GM23338 (cell line): Measurements from ENCODE around the gene AMBRA1. TPM values are rescaled to one million over a fixed set of nuclear protein-coding genes. Genes with fewer than 3 reads are reported as not detected.

Experiments used
- ATAC-seq: fragments of 200-7000 bp; cut with Tn5 transposase; 3 replicates; pipeline ENCODE4 v1.9.1; 2020
- DNase-seq: peaks from one replicate; pipeline ENCODE4 v3.0.0-alpha.2; 2015; ENCODE audit warnings: low spot score
- H2AFZ ChIP-seq: fragments of 200-600 bp; sonication (generic); 2 replicates; pipeline ENCODE4 v1.8.0; 2016; ENCODE audit warnings: antibody characterized with exemption, mild to moderate bottlenecking, moderate library complexity
- H3F3A ChIP-seq: fragments of 200-600 bp; sonication (generic); replicated peaks from 2 replicates; pipeline ENCODE4 v1.8.0; 2017; ENCODE audit warnings: antibody characterized with exemption, mixed run types, low read depth
- H3K27ac ChIP-seq: fragments of 200-600 bp; sonication (generic); 2 replicates; pipeline ENCODE4 v1.6.1; 2016; ENCODE audit warnings: low read depth
- H3K27me3 ChIP-seq: fragments of 200-600 bp; sonication (generic); 2 replicates; pipeline ENCODE4 v1.8.0; 2016; ENCODE audit warnings: mild to moderate bottlenecking, mixed run types, moderate library complexity; ENCODE audit not compliant: insufficient read depth
- H3K36me3 ChIP-seq: fragments of 200-600 bp; sonication (generic); 2 replicates; pipeline ENCODE4 v1.8.0; 2016; ENCODE audit warnings: mild to moderate bottlenecking; ENCODE audit not compliant: insufficient read depth
- H3K4me1 ChIP-seq: fragments of 200-600 bp; sonication (generic); 2 replicates; pipeline ENCODE4 v1.8.0; 2016; ENCODE audit warnings: mild to moderate bottlenecking, moderate library complexity; ENCODE audit not compliant: insufficient read depth
- H3K4me2 ChIP-seq: fragments of 200-600 bp; sonication (generic); 2 replicates; pipeline ENCODE4 v1.7.1; 2017; ENCODE audit warnings: mixed run types
- H3K4me3 ChIP-seq: fragments of 200-600 bp; sonication (generic); 2 replicates; pipeline ENCODE4 v1.6.1; 2016; ENCODE audit warnings: mixed run types
- H3K79me2 ChIP-seq: fragments of 200-600 bp; sonication (generic); replicated peaks from 2 replicates; pipeline ENCODE4 v1.8.0; 2017; ENCODE audit warnings: mild to moderate bottlenecking; ENCODE audit not compliant: insufficient read depth
- H3K9me2 ChIP-seq: fragments of 200-600 bp; sonication (generic); 2 replicates; pipeline ENCODE4 v1.8.0; 2017; ENCODE audit not compliant: insufficient read depth
- H4K20me1 ChIP-seq: fragments of 200-600 bp; sonication (generic); replicated peaks from 2 replicates; pipeline ENCODE4 v1.8.0; 2017; ENCODE audit warnings: mild to moderate bottlenecking; ENCODE audit not compliant: insufficient read depth
- H3K27ac Mint-ChIP-seq: 2 replicates; pipeline ENCODE4 v1.8.0; 2020; ENCODE audit warnings: inconsistent platforms, mild to moderate bottlenecking, moderate library complexity, mixed read lengths
- H3K27me3 Mint-ChIP-seq: 3 replicates; pipeline ENCODE4 v1.8.0; 2022; ENCODE audit warnings: low read depth, mild to moderate bottlenecking, moderate library complexity, mixed read lengths, inconsistent platforms; ENCODE audit not compliant: insufficient read depth, poor library complexity
- H3K36me3 Mint-ChIP-seq: 3 replicates; pipeline ENCODE4 v1.8.0; 2021; ENCODE audit warnings: low read depth, mild to moderate bottlenecking, inconsistent platforms, moderate library complexity, mixed read lengths
- H3K4me1 Mint-ChIP-seq: 3 replicates; pipeline ENCODE4 v1.8.0; 2020; ENCODE audit warnings: mild to moderate bottlenecking, inconsistent platforms, mixed read lengths
- H3K4me3 Mint-ChIP-seq: 3 replicates; pipeline ENCODE4 v1.8.0; 2021; ENCODE audit warnings: moderate library complexity, mild to moderate bottlenecking, inconsistent platforms, mixed read lengths
- H3K9me3 Mint-ChIP-seq: 3 replicates; pipeline ENCODE4 v1.8.0; 2020; ENCODE audit warnings: moderate library complexity, mild to moderate bottlenecking, inconsistent platforms, mixed read lengths
- CREB1 ChIP-seq: fragments of 250-450 bp; sonication (Bioruptor Pico); IDR thresholded peaks from 2 replicates; pipeline ENCODE4 v1.5.0; 2020; ENCODE audit warnings: low read depth, mild to moderate bottlenecking, moderate library complexity
- EZH2 ChIP-seq: fragments of 200-600 bp; sonication (generic); IDR thresholded peaks from one replicate; pipeline ENCODE4 v1.8.0; 2017; ENCODE audit warnings: antibody characterized with exemption, mild to moderate bottlenecking, low read depth; ENCODE audit not compliant: unreplicated experiment
- EZH2phosphoT487 ChIP-seq: fragments of 200-600 bp; sonication (generic); IDR thresholded peaks from one replicate; pipeline ENCODE4 v1.8.1; 2018; ENCODE audit warnings: antibody characterized with exemption; ENCODE audit not compliant: unreplicated experiment
- JUNB ChIP-seq: IDR thresholded peaks from one replicate; pipeline ENCODE4 v1.6.1; 2016; ENCODE audit warnings: antibody characterized with exemption; ENCODE audit not compliant: unreplicated experiment
- NANOG ChIP-seq: IDR thresholded peaks from 2 replicates; pipeline ENCODE4 v1.6.1; 2016; ENCODE audit warnings: antibody characterized with exemption, borderline replicate concordance
- POLR2AphosphoS5 ChIP-seq: IDR thresholded peaks from 2 replicates; pipeline ENCODE4 v1.6.1; 2016; ENCODE audit warnings: antibody characterized with exemption, low read depth
- REST ChIP-seq: IDR thresholded peaks from one replicate; pipeline ENCODE4 v1.6.1; 2018; ENCODE audit warnings: antibody characterized with exemption; ENCODE audit not compliant: unreplicated experiment
- STAT1 ChIP-seq: IDR thresholded peaks from one replicate; pipeline ENCODE4 v1.6.1; 2016; ENCODE audit warnings: antibody characterized with exemption; ENCODE audit not compliant: unreplicated experiment
- ZNF114 ChIP-seq: fragments of 250-450 bp; sonication (Bioruptor Pico); IDR thresholded peaks from 2 replicates; pipeline ENCODE4 v1.5.0; 2020; ENCODE audit warnings: mild to moderate bottlenecking, moderate library complexity
- ZNF331 ChIP-seq: fragments of 250-450 bp; sonication (Bioruptor Pico); IDR thresholded peaks from 2 replicates; pipeline ENCODE4 v1.5.0; 2020; ENCODE audit warnings: low read depth, mild to moderate bottlenecking, moderate library complexity
- polyA plus RNA-seq: library from polyadenylated mRNA; unstranded; fragments of >200 nt; fragmentation: Nextera tagmentation; extraction: Ambion mirVana; gene quantifications from 2 replicates; pipeline ENCODE4 v1.2.1, GENCODE V29; 2016
- total RNA-seq: library from RNA; depleted of rRNA; stranded (reverse); fragments of >200 nt; shearing (Covaris generic); gene quantifications from 2 replicates; pipeline ENCODE4 v1.2.3, GENCODE V29; 2014
- TF ChIP-seq, protein P1 (sequence below): fragments of 250-450 bp; sonication (Bioruptor Pico); IDR thresholded peaks from 2 replicates; pipeline ENCODE4 v1.5.0; 2020; ENCODE audit warnings: mild to moderate bottlenecking, moderate library complexity
- TF ChIP-seq, protein P2 (sequence below), 2 experiments: fragments of 200-600 bp in 1 of 2; sonication (generic) in 1 of 2; conservative IDR thresholded peaks; 2 replicates each; pipeline versions ENCODE4 v1.5.1 to v1.6.1; 2016 to 2017; ENCODE audit warnings: antibody characterized with exemption in 2 of 2, low read depth in 2 of 2, mild to moderate bottlenecking in 2 of 2, moderate library complexity in 1 of 2
- TF ChIP-seq, protein P3 (sequence below): IDR thresholded peaks from 2 replicates; pipeline ENCODE4 v1.6.1; 2016; ENCODE audit warnings: antibody characterized with exemption

AMBRA1 gene
- total and polyA plus RNA-seq, 2 experiments from 2014 or later: 8.3 to 34.8 TPM

DNA sequence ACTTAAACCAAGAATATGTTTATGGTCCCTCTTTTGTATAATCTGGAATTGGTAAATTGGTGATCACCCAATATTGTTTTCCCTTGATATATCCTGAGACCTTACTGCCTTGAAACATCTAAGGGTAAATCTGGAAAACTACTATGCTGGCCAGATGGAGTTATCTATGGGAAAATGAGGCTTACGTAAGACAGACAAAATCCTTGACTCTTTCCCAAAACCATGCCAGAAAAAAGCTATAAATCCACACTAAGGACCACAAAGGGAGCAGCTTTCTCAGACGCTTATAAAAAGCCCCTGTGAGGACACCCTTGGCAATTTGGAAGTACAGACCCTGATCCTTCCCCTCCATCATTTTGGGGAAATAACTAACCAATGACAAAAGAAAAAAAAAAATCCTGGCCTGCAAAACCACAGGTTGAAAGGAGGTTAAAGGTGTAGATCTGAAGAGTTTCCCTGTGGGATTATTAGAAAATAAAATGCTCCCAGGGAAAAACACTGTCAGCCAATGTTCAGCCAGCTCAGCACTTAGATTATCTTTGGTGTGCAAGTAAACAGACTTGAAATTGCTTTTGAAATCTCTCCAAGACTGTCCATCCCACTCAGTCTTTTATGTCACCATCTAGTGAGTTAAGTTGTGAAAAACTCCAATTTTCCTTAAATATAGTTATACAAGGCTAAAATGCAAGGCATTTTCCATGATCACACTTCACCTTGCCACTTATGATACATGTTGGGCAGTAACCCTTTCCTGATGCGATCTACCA lies 6.6 kb upstream of the AMBRA1 start:
- no peak overlapping the region for H3K4me3 ChIP-seq
- no peak overlapping the region for H3K27ac ChIP-seq
- no peak for DNase-seq
- no peaks in the 10 kb centered on the region for H3K9me3 Mint-ChIP-seq
- no peak overlapping the region for H3K4me2 ChIP-seq
- no peaks in the 10 kb centered on the region for H3K36me3 ChIP-seq
- H3F3A ChIP-seq: 0 out of 2 replicates have a peak, but pooled peaks cover 5% of the 10 kb centered on the region
- no peaks in the 10 kb centered on the region for H3K36me3 Mint-ChIP-seq
- H3K27ac Mint-ChIP-seq: no peak overlapping the region
- no peaks in the 10 kb centered on the region for H3K27me3 ChIP-seq
- H2AFZ ChIP-seq: no peak overlapping the region
- no peaks in the 10 kb centered on the region; the same call in 1 of the 2 replicates for H4K20me1 ChIP-seq
- peaks cover 5% of the 10 kb centered on the region for H3K27me3 Mint-ChIP-seq
- H3K4me1 ChIP-seq: no peaks in the 10 kb centered on the region
- no peak overlapping the region for H3K4me3 Mint-ChIP-seq
- no peaks in the 10 kb centered on the region for H3K79me2 ChIP-seq
- H3K4me1 Mint-ChIP-seq: no peaks in the 10 kb centered on the region
- TF ChIP-seq ZNF114 (no peak), ZNF331 (CRISPR knock-in tag) (no peak), POLR2AphosphoS5 (no peak), EZH2phosphoT487 (no peak), STAT1 (no peak), JUNB (no peak), CREB1 (CRISPR knock-in tag) (no peak), NANOG (no peak), EZH2 (no peak), REST (no peak)
- TF ChIP-seq, protein P1, sequence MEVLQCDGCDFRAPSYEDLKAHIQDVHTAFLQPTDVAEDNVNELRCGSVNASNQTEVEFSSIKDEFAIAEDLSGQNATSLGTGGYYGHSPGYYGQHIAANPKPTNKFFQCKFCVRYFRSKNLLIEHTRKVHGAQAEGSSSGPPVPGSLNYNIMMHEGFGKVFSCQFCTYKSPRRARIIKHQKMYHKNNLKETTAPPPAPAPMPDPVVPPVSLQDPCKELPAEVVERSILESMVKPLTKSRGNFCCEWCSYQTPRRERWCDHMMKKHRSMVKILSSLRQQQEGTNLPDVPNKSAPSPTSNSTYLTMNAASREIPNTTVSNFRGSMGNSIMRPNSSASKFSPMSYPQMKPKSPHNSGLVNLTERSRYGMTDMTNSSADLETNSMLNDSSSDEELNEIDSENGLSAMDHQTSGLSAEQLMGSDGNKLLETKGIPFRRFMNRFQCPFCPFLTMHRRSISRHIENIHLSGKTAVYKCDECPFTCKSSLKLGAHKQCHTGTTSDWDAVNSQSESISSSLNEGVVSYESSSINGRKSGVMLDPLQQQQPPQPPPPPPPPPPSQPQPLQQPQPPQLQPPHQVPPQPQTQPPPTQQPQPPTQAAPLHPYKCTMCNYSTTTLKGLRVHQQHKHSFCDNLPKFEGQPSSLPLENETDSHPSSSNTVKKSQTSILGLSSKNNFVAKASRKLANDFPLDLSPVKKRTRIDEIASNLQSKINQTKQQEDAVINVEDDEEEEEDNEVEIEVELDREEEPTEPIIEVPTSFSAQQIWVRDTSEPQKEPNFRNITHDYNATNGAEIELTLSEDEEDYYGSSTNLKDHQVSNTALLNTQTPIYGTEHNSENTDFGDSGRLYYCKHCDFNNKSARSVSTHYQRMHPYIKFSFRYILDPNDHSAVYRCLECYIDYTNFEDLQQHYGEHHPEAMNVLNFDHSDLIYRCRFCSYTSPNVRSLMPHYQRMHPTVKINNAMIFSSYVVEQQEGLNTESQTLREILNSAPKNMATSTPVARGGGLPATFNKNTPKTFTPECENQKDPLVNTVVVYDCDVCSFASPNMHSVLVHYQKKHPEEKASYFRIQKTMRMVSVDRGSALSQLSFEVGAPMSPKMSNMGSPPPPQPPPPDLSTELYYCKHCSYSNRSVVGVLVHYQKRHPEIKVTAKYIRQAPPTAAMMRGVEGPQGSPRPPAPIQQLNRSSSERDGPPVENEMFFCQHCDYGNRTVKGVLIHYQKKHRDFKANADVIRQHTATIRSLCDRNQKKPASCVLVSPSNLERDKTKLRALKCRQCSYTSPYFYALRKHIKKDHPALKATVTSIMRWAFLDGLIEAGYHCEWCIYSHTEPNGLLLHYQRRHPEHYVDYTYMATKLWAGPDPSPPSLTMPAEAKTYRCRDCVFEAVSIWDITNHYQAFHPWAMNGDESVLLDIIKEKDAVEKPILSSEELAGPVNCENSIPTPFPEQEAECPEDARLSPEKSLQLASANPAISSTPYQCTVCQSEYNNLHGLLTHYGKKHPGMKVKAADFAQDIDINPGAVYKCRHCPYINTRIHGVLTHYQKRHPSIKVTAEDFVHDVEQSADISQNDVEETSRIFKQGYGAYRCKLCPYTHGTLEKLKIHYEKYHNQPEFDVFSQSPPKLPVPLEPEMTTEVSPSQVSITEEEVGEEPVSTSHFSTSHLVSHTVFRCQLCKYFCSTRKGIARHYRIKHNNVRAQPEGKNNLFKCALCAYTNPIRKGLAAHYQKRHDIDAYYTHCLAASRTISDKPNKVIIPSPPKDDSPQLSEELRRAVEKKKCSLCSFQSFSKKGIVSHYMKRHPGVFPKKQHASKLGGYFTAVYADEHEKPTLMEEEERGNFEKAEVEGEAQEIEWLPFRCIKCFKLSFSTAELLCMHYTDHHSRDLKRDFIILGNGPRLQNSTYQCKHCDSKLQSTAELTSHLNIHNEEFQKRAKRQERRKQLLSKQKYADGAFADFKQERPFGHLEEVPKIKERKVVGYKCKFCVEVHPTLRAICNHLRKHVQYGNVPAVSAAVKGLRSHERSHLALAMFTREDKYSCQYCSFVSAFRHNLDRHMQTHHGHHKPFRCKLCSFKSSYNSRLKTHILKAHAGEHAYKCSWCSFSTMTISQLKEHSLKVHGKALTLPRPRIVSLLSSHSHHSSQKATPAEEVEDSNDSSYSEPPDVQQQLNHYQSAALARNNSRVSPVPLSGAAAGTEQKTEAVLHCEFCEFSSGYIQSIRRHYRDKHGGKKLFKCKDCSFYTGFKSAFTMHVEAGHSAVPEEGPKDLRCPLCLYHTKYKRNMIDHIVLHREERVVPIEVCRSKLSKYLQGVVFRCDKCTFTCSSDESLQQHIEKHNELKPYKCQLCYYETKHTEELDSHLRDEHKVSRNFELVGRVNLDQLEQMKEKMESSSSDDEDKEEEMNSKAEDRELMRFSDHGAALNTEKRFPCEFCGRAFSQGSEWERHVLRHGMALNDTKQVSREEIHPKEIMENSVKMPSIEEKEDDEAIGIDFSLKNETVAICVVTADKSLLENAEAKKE (CRISPR knock-in tag): no peak
- TF ChIP-seq, protein P2, sequence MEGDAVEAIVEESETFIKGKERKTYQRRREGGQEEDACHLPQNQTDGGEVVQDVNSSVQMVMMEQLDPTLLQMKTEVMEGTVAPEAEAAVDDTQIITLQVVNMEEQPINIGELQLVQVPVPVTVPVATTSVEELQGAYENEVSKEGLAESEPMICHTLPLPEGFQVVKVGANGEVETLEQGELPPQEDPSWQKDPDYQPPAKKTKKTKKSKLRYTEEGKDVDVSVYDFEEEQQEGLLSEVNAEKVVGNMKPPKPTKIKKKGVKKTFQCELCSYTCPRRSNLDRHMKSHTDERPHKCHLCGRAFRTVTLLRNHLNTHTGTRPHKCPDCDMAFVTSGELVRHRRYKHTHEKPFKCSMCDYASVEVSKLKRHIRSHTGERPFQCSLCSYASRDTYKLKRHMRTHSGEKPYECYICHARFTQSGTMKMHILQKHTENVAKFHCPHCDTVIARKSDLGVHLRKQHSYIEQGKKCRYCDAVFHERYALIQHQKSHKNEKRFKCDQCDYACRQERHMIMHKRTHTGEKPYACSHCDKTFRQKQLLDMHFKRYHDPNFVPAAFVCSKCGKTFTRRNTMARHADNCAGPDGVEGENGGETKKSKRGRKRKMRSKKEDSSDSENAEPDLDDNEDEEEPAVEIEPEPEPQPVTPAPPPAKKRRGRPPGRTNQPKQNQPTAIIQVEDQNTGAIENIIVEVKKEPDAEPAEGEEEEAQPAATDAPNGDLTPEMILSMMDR (conservative IDR thresholded peaks at IDR 0.05; ENCODE audit: low read depth in 2 of 2): no peak
- TF ChIP-seq, protein P3, sequence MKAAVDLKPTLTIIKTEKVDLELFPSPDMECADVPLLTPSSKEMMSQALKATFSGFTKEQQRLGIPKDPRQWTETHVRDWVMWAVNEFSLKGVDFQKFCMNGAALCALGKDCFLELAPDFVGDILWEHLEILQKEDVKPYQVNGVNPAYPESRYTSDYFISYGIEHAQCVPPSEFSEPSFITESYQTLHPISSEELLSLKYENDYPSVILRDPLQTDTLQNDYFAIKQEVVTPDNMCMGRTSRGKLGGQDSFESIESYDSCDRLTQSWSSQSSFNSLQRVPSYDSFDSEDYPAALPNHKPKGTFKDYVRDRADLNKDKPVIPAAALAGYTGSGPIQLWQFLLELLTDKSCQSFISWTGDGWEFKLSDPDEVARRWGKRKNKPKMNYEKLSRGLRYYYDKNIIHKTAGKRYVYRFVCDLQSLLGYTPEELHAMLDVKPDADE: no peak
- no peak for ATAC-seq
- no peaks in the 10 kb centered on the region for H3K9me2 ChIP-seq
